NCI-H226 (cell line): ENCODE results near the gene KDM1B.
"Not testable (repeated sequence)": the region's sequence is repeated elsewhere in the genome, so short reads cannot be mapped to it uniquely, and the experiment has no call there.

Experiments
- DNase-seq: peaks from one replicate; pipeline ENCODE4 v3.0.0-alpha.2; 2015

KDM1B gene

GRCh38 chr6:18155150-18155863, at the start of gene KDM1B:
KDM1B (plus strand) TSS chr6:18155422; CDS start chr6:18159896, 4,474 bp downstream.
- peak; percentile 93 for DNase-seq

GRCh38 chr6:18107061-18107460, 48.2 kb upstream of the KDM1B start:
- no peak for DNase-seq

GRCh38 chr6:18110162-18110561, 45.1 kb upstream of the KDM1B start:
- DNase-seq, result no peak

- no peak for DNase-seq
Observed at GRCh38 chr6:18115356-18115755, 39.9 kb upstream of the KDM1B start.

- no peak for DNase-seq
Observed at GRCh38 chr6:18117136-18117535, 38.1 kb upstream of the KDM1B start.

- DNase-seq, result no peak
Observed at GRCh38 chr6:18118330-18118729, 36.9 kb upstream of the KDM1B start.

- no peak for DNase-seq
Observed at GRCh38 chr6:18119236-18119635, 36.0 kb upstream of the KDM1B start.

- DNase-seq, result no peak
Observed at GRCh38 chr6:18121580-18122127, 33.6 kb upstream of the KDM1B start.

GRCh38 chr6:18122128-18123093, 32.8 kb upstream of the KDM1B start, which contains the start of gene NHLRC1:
NHLRC1 (minus strand) TSS chr6:18122677; CDS start chr6:18122606, 71 bp downstream.
- DNase-seq, result peak; percentile 65

GRCh38 chr6:18126121-18126520, 29.1 kb upstream of the KDM1B start:
- DNase-seq, result no peak

- DNase-seq, result no peak
Observed at GRCh38 chr6:18132346-18132745, 22.9 kb upstream of the KDM1B start.

- no peak for DNase-seq
Observed at GRCh38 chr6:18135171-18135570, 20.1 kb upstream of the KDM1B start.

GRCh38 chr6:18136260-18136659, 19.0 kb upstream of the KDM1B start:
- DNase-seq, result no peak

- no peak for DNase-seq
Observed at GRCh38 chr6:18138906-18139305, 16.3 kb upstream of the KDM1B start.

- DNase-seq, result no peak
Observed at GRCh38 chr6:18139935-18140621, 15.1 kb upstream of the KDM1B start.

- DNase-seq, result no peak
Observed at GRCh38 chr6:18141805-18142590, 13.2 kb upstream of the KDM1B start.

- DNase-seq, result no peak
Observed at GRCh38 chr6:18142591-18142861, 12.7 kb upstream of the KDM1B start.

- peak; percentile 54 for DNase-seq
Observed at GRCh38 chr6:18147160-18147559, 8.1 kb upstream of the KDM1B start.

GRCh38 chr6:18147616-18148015, 7.6 kb upstream of the KDM1B start:
- DNase-seq, result no peak

- peak; percentile 86 for DNase-seq
Observed at GRCh38 chr6:18148304-18149025, 6.8 kb upstream of the KDM1B start.

- not testable (repeated sequence) for DNase-seq
Observed at GRCh38 chr6:18151391-18151790, 3.8 kb upstream of the KDM1B start.

- no peak for DNase-seq
Observed at GRCh38 chr6:18151801-18152200, 3.4 kb upstream of the KDM1B start.
